ENCODE measurements around the gene BEAN1. TPM values are rescaled to one million over a fixed set of nuclear protein-coding genes. Genes with fewer than 3 reads are reported as not detected.

BEAN1 gene
- total RNA-seq, 1 experiment from 2014 or later, result not detected

DNA sequence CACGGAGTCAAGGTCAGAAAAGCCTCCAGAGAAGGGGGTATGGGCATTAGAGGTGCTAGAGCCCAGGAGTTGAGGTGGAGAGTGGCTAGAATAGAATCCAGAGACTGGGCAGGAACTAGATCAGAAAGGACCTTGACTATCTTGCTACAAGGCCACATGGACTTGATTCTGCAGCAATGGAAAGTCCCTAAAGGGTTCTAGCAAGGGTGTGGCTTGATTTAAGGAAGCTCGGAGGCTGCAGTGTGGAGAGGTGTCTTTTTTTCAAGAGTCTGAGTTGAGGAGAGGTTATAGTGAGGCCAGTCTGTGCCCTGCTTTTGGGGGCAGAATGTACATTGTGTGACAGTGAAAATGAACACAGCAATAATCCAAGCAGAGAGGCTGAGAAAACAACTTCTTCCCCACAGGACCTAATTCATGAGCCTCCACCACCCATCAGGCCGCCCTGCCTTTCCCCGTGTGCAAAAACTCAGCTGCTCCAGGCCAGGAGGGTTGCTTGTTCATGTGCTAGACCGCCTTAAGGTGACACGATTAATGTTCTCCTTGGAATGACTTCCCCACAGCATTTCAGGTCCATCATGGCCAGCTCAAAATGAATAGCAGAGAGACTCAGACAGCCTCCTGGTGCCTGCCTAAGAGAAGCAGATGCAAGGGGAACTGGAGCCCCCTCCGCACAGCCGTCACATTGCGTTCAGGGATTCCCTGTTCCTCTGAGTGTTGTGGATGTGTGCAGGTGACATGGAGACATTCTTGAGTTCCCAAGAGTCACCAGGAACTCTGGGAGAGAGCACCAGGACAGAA, 8.7 kb upstream of the BEAN1 start:
- no peaks in the 10 kb centered on the region for H3K4me1 ChIP-seq (replicated peaks)
- peaks cover 11% of the 10 kb centered on the region; the same call in 1 of the 2 replicates for H3K27me3 ChIP-seq (replicated peaks)
- no peaks in the 10 kb centered on the region for H3K36me3 ChIP-seq
- no peak overlapping the region for H3K4me3 ChIP-seq
- DNase-seq (ENCODE audit: low read depth in 1 of 2, low spot score in 2 of 2), result peak in 1 of 2 experiments; percentile 28
- H3K9me3 ChIP-seq (replicated peaks), result no peaks in the 10 kb centered on the region; the same call in 1 of the 2 replicates
- H3K27ac ChIP-seq, result no peak overlapping the region

- Histone ChIP-seq H3K36me3 (no peaks in the 10 kb centered on the region), H3K9me3 (replicated peaks) (no peaks in the 10 kb centered on the region), H3K4me3 (no peak overlapping the region), H3K27me3 (replicated peaks) (peaks cover 20% of the 10 kb centered on the region), H3K27ac (no peak overlapping the region), H3K4me1 (replicated peaks) (no peaks in the 10 kb centered on the region)
- DNase-seq (ENCODE audit: low read depth in 1 of 2, low spot score in 2 of 2), result peak in 1 of 2 experiments; percentile 33
These were observed 7.6 kb upstream of the BEAN1 start for GRCh38 chr16:66419527-66419926.

GRCh38 chr16:66420396-66420795, 6.7 kb upstream of the BEAN1 start:
- Histone ChIP-seq H3K9me3 (replicated peaks) (no peaks in the 10 kb centered on the region), H3K4me1 (replicated peaks) (no peaks in the 10 kb centered on the region), H3K27ac (no peak overlapping the region), H3K36me3 (no peaks in the 10 kb centered on the region), H3K4me3 (no peak overlapping the region), H3K27me3 (replicated peaks) (peaks cover 28% of the 10 kb centered on the region)
- DNase-seq (ENCODE audit: low read depth in 1 of 2, low spot score in 2 of 2), result no peak

GRCh38 chr16:66421891-66422290, 5.2 kb upstream of the BEAN1 start:
- no peak for DNase-seq (ENCODE audit: low read depth in 1 of 2, low spot score in 2 of 2)
- H3K27me3 ChIP-seq (replicated peaks), result peaks cover 40% of the 10 kb centered on the region
- H3K27ac ChIP-seq, result no peak overlapping the region
- H3K4me3 ChIP-seq, result no peak overlapping the region
- H3K4me1 ChIP-seq (replicated peaks), result peaks cover 4% of the 10 kb centered on the region
- H3K36me3 ChIP-seq, result no peaks in the 10 kb centered on the region
- H3K9me3 ChIP-seq (replicated peaks), result no peaks in the 10 kb centered on the region

DNA sequence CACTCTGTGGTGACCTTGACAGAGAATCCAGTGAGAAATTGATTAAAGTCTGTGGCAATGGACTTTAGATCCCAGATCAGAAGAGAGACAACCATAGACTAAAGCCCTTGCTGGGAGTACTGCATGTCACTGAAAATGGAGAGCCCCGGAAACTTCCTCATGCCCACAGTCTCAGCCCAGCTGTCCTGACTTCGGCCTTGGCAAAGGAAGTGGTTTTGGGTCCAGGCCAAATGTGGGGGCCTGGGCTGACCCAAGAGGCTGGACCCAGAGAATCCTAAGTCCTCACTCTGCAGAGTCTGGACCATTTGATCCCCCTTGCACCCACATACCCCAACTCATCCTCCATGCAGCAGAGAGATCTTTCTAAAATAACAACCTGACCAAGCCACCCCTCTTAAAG, 4.7 kb upstream of the BEAN1 start:
- peaks cover 40% of the 10 kb centered on the region for H3K27me3 ChIP-seq (replicated peaks)
- H3K4me1 ChIP-seq (replicated peaks), result peaks cover 4% of the 10 kb centered on the region
- no peak for DNase-seq (ENCODE audit: low read depth in 1 of 2, low spot score in 2 of 2)
- no peak overlapping the region for H3K4me3 ChIP-seq
- H3K27ac ChIP-seq, result no peak overlapping the region
- no peaks in the 10 kb centered on the region for H3K36me3 ChIP-seq
- no peaks in the 10 kb centered on the region for H3K9me3 ChIP-seq (replicated peaks)

GRCh38 chr16:66423177-66423576, 3.9 kb upstream of the BEAN1 start:
- Histone ChIP-seq H3K4me3 (no peak overlapping the region), H3K27me3 (replicated peaks) (peaks cover 48% of the 10 kb centered on the region), H3K27ac (no peak overlapping the region), H3K9me3 (replicated peaks) (no peaks in the 10 kb centered on the region), H3K4me1 (replicated peaks) (peaks cover 11% of the 10 kb centered on the region), H3K36me3 (no peaks in the 10 kb centered on the region)
- DNase-seq (ENCODE audit: low read depth in 1 of 2, low spot score in 2 of 2), result no peak

DNA sequence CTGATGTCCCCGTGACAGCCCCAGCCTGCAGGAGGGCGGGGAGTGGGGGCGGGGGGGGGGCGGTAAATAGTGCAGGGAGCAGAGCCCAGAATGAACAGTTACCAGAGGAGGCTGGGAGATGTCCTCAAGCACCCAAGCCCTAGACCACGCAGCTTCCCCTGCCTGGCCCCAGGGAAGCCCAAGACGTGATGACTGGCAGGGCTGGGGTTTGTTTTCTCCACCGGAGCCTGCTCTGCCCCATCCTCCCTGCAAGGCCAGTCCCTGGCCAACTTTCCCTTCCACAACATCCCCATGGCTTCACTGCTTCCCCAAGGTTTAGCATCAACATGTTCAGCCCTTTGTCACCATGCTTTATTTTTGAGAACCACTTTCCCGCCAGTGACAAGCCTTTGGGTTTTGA, 1.4 kb upstream of the BEAN1 start:
- Histone ChIP-seq H3K9me3 (replicated peaks) (no peaks in the 10 kb centered on the region), H3K36me3 (no peaks in the 10 kb centered on the region), H3K4me3 (no peak overlapping the region), H3K27ac (no peak overlapping the region), H3K27me3 (replicated peaks) (peaks cover 70% of the 10 kb centered on the region), H3K4me1 (replicated peaks) (peaks cover 11% of the 10 kb centered on the region)
- DNase-seq (ENCODE audit: low read depth in 1 of 2, low spot score in 2 of 2), result no peak

DNA sequence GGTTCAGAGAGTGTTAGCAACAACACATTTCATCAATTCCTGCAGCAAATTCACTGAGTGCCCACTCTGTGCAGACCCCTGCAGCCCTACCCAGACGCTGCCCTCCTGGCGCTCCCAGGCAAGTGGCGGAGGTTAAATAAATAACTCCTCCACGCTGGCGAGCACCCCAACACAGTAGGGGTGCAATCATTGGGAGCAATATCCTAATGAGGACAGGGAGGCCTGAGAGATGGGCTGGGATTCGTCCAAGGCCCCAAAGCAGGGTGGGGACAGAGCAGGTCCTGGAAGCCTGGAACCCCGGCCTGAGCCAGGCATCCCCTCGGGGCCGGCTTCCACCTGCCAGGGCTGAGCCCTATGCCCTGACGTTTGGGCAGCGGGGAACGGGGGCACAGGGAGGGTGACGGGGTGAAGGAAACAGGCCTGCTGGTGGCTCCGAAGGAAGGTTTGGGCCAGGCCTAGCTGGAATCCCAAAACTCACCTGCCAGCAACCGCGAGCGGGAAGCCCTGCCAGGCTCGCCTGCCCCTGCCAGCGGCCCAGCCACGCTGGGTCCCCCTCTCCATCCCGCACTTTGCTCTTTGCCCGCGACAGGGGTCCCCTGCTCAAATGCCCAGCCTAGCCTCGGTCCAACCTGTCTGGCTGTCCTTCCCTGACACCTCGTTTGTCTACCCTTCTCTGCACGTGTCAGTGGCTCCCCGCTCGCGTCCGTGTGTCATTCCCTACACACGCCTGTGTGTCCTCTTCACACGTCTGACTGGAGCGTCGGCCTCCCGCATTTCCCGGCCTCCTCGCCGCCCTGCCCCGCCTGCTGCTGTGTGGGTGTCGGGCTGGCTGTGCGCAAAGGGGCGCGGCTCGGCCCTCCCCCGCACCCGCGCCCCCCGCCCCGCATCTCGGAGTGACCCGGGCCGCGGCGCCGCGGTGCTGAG, 721 bp upstream of the BEAN1 start:
- Histone ChIP-seq H3K4me3 (peak overlapping the region; percentile 18; the same call in 1 of the 2 replicates), H3K4me1 (replicated peaks) (peaks cover 11% of the 10 kb centered on the region), H3K27ac (no peak overlapping the region), H3K36me3 (no peaks in the 10 kb centered on the region), H3K9me3 (replicated peaks) (no peaks in the 10 kb centered on the region), H3K27me3 (replicated peaks) (peaks cover 70% of the 10 kb centered on the region)
- no peak for DNase-seq (ENCODE audit: low read depth in 1 of 2, low spot score in 2 of 2)

DNA sequence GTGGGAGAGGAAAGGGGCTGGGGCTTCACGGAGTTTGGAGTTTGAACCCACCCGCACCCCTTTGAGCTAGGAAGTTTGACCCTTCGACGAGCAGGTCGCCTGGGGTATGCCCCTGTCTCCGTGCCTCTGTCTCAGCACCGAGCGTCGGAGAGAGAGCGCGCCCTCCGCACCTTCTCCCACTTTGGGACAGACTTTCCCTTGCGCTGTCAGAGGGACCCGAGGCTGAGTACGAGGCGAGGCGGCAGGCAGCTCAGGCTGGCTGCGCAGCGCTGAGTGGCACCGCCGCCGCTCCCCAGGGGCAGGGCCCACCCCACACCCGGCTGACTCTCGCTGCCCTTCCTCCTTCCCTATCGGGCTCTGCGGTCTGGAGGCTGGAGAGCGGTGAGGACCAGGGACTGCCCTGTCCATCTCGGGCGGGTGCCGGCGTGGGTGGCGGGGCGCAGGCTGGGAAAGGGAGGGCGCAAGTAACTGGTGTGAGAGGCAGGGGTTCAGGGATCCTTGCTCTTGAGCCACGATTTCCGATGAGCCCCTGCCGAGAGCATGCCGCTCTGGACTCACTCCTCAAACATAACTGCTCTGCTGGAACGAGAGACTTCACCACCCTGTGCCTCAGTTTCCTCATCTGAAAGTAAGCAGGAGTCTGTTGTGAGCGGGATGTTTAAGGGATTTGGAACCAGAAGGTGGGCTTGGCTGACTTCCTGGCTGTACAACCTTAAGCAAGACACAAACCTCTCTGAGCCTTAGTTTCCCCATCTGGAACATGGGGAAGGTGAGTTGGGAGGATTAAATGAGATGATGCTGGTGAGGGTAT, 981 bp downstream of the BEAN1 start:
- no peak overlapping the region for H3K4me3 ChIP-seq

DNA sequence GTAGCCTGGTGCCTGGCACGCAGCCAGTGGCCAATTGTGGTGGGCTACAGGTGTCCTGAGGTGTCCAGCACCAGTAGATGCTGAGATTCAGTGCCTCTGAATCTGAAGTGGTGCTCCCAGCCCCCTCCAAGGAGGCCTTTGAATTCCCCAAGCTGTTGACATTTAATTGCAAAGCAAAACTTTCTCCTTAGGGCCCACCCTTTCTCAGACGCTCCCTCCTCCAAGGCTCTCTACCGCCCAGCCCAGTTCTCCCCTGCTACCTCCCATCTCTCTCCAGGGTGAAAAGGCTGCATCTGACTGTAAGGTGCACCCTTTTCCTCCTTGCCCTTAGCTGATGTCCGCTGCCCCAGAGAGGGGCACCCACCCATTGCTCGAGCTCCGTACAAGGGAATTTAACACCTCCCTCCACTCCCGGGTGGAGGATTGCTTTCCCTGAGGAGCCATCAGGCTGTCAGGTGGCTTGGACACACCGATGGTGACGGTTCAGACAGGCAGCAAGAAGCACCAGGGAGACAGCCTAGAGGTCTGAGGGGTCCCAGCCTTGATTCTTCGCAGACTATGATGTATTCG, 1.7 kb downstream of the BEAN1 start:
- no peak for DNase-seq (ENCODE audit: low read depth in 1 of 2, low spot score in 2 of 2)
- Histone ChIP-seq H3K27ac (no peak overlapping the region), H3K9me3 (replicated peaks) (no peaks in the 10 kb centered on the region), H3K27me3 (replicated peaks) (peaks cover 66% of the 10 kb centered on the region), H3K4me1 (replicated peaks) (peaks cover 19% of the 10 kb centered on the region), H3K4me3 (no peak overlapping the region), H3K36me3 (no peaks in the 10 kb centered on the region)

More for the DNA sequence above, 981 bp downstream of the BEAN1 start:
- H3K27ac ChIP-seq, result no peak overlapping the region
- no peaks in the 10 kb centered on the region for H3K36me3 ChIP-seq
- no peaks in the 10 kb centered on the region for H3K9me3 ChIP-seq (replicated peaks)
- peaks cover 68% of the 10 kb centered on the region for H3K27me3 ChIP-seq (replicated peaks)
- DNase-seq (ENCODE audit: low read depth in 1 of 2, low spot score in 2 of 2), result no peak
- peaks cover 12% of the 10 kb centered on the region for H3K4me1 ChIP-seq (replicated peaks)

- no peak for DNase-seq (ENCODE audit: low read depth in 1 of 2, low spot score in 2 of 2)
- H3K4me1 ChIP-seq (replicated peaks), result peaks cover 25% of the 10 kb centered on the region
- no peak overlapping the region for H3K4me3 ChIP-seq
- no peaks in the 10 kb centered on the region for H3K9me3 ChIP-seq (replicated peaks)
- no peak overlapping the region for H3K27ac ChIP-seq
- peaks cover 61% of the 10 kb centered on the region for H3K27me3 ChIP-seq (replicated peaks)
- H3K36me3 ChIP-seq, result no peaks in the 10 kb centered on the region
These were observed 2.3 kb downstream of the BEAN1 start for GRCh38 chr16:66429290-66429962.

- H3K36me3 ChIP-seq, result no peaks in the 10 kb centered on the region
- H3K27ac ChIP-seq, result no peak overlapping the region
- DNase-seq (ENCODE audit: low read depth in 1 of 2, low spot score in 2 of 2), result no peak
- no peak overlapping the region for H3K4me3 ChIP-seq
- H3K4me1 ChIP-seq (replicated peaks), result peaks cover 28% of the 10 kb centered on the region
- peaks cover 53% of the 10 kb centered on the region for H3K27me3 ChIP-seq (replicated peaks)
- no peaks in the 10 kb centered on the region for H3K9me3 ChIP-seq (replicated peaks)
These were observed 3.1 kb downstream of the BEAN1 start for GRCh38 chr16:66430214-66430613.

DNA sequence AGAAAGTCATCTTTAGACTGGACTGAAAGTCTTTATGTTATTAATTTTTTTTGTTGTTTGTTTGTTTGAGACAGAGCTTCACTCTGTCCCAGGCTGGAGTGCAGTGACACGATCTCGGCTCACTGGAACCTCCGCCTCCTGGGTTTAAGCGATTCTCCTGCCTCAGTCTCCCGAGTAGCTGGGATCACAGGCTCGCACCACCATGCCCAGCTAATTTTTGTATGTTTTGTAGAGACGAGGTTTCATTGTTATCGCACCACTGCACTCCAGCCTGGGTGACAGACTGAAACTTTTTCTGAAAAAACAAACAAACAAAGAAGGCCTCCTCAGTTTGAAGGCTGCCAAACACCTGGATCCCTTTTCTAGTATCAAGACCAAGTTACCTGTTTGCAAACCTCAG, 4.7 kb downstream of the BEAN1 start:
- Histone ChIP-seq H3K4me3 (no peak overlapping the region), H3K27me3 (replicated peaks) (peaks cover 40% of the 10 kb centered on the region), H3K9me3 (replicated peaks) (no peaks in the 10 kb centered on the region), H3K4me1 (replicated peaks) (peaks cover 25% of the 10 kb centered on the region), H3K36me3 (no peaks in the 10 kb centered on the region), H3K27ac (no peak overlapping the region)
- DNase-seq (ENCODE audit: low read depth in 1 of 2, low spot score in 2 of 2), result peak in 1 of 2 experiments; percentile 23

All from SJSA1 (cell line).